Testis (tissue), 3 donors: ENCODE results near the gene KLHL29. TPM values are rescaled to one million over a fixed set of nuclear protein-coding genes. Genes with fewer than 3 reads are reported as not detected.

ENCODE experiments used
- DNase-seq: peaks from one replicate; pipeline ENCODE4 v3.0.0-alpha.2; 2019
- H3K27ac ChIP-seq, 2 donors: fragments of 200-600 bp; sonication (generic); one replicate each; pipeline ENCODE4 v1.5.1; 2019
- H3K27me3 ChIP-seq: fragments of 200-600 bp; sonication (generic); one replicate; pipeline ENCODE4 v1.5.1; 2019
- H3K36me3 ChIP-seq: fragments of 200-600 bp; sonication (generic); one replicate; pipeline ENCODE4 v1.5.1; 2017; ENCODE audit warnings: low read depth; ENCODE audit errors: missing control alignments
- H3K4me1 ChIP-seq: fragments of 200-600 bp; sonication (generic); one replicate; pipeline ENCODE4 v1.5.1; 2019
- H3K4me3 ChIP-seq, 2 donors: fragments of 200-600 bp; sonication (generic); one replicate each; pipeline ENCODE4 v1.5.1; 2017 to 2019
- H3K9me3 ChIP-seq: fragments of 200-600 bp; sonication (generic); one replicate; pipeline ENCODE4 v1.5.1; 2017
- POLR2A ChIP-seq: fragments of 450-650 bp; IDR thresholded peaks from one replicate; pipeline ENCODE4 v1.6.1; 2017; ENCODE audit warnings: antibody characterized with exemption, mild to moderate bottlenecking, moderate library complexity
- WGBS, 2 donors: methylation state at CpG; one replicate each; pipeline ENCODE4 v1.1.5; 2018; 5-methylcytosine and 5-hydroxymethylcytosine counted together
- intact Hi-C: fragments of 100-400 bp; cut with DNase I; formaldehyde crosslinking; loops from one replicate; pipeline ENCODE4 v1.15.1; 2023; ENCODE audit warnings: low total_unique reads
- polyA plus RNA-seq: library from polyadenylated mRNA; stranded (reverse); fragments of 350-450 nt; fragmentation: Illumina TruSeq; extraction: RNeasy Lipid Tissue Mini Kit (QIAGEN cat#74804); gene quantifications from one replicate; pipeline ENCODE4 v1.2.3, GENCODE V29; 2014; ENCODE audit warnings: low read depth, low replicate concordance; ENCODE audit not compliant: insufficient read depth
- total RNA-seq, 2 donors: library from RNA; depleted of rRNA; stranded (reverse); fragments of >200 nt; gene quantifications; one replicate each; pipeline ENCODE4 v1.2.3, GENCODE V29; 2016
- TF ChIP-seq, protein P1 (sequence below), 3 experiments: fragments of 450-650 bp in 2 of 3; fragments of 200-600 bp in 1 of 3; sonication (generic) in 1 of 3; IDR thresholded peaks; one replicate each; pipeline ENCODE4 v1.5.1; 2016 to 2019; ENCODE audit warnings: antibody characterized with exemption in 3 of 3, mild to moderate bottlenecking in 2 of 3, moderate library complexity in 1 of 3

The KLHL29 gene
- total and polyA plus RNA-seq, 3 donors from 2014 or later = 3.3 to 10.9 (median 7.9) TPM

DNA sequence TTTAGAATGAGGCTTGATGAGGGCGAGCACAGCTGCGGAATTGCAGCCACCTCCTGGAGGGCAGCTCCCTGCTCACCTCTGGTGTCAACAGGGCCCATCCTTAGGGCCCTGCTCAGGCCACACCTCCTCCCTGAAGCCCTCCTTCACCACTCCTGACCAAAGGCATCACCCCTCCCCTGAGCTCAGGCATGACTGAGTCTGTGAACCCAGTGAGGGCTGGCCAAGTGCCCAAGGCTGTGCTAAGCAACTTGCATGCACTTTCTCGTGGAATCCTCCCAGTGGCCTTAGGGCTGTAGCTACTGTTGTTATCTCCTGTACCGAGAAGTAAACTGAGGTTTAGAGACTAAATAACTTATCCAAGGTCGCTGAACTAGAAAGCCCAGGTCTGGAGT is 101.7 kb downstream of the KLHL29 start:
- intact Hi-C loops = no loop called here
- no peaks in the 10 kb centered on the region for H3K36me3 ChIP-seq
- no peak overlapping the region for H3K27ac ChIP-seq
- peak; percentile 74 for DNase-seq
- TF ChIP-seq, protein P1, sequence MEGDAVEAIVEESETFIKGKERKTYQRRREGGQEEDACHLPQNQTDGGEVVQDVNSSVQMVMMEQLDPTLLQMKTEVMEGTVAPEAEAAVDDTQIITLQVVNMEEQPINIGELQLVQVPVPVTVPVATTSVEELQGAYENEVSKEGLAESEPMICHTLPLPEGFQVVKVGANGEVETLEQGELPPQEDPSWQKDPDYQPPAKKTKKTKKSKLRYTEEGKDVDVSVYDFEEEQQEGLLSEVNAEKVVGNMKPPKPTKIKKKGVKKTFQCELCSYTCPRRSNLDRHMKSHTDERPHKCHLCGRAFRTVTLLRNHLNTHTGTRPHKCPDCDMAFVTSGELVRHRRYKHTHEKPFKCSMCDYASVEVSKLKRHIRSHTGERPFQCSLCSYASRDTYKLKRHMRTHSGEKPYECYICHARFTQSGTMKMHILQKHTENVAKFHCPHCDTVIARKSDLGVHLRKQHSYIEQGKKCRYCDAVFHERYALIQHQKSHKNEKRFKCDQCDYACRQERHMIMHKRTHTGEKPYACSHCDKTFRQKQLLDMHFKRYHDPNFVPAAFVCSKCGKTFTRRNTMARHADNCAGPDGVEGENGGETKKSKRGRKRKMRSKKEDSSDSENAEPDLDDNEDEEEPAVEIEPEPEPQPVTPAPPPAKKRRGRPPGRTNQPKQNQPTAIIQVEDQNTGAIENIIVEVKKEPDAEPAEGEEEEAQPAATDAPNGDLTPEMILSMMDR (IDR thresholded peaks at IDR 0.05) = no peak
- no peak for TF ChIP-seq POLR2A
- H3K4me3 ChIP-seq = no peak overlapping the region
- no peaks in the 10 kb centered on the region for H3K9me3 ChIP-seq
- H3K4me1 ChIP-seq = no peaks in the 10 kb centered on the region
- WGBS, 2 donors = 66 to 74% methylated on average over 3 to 5 of the region's 5 CpGs
- H3K27me3 ChIP-seq = no peaks in the 10 kb centered on the region

DNA sequence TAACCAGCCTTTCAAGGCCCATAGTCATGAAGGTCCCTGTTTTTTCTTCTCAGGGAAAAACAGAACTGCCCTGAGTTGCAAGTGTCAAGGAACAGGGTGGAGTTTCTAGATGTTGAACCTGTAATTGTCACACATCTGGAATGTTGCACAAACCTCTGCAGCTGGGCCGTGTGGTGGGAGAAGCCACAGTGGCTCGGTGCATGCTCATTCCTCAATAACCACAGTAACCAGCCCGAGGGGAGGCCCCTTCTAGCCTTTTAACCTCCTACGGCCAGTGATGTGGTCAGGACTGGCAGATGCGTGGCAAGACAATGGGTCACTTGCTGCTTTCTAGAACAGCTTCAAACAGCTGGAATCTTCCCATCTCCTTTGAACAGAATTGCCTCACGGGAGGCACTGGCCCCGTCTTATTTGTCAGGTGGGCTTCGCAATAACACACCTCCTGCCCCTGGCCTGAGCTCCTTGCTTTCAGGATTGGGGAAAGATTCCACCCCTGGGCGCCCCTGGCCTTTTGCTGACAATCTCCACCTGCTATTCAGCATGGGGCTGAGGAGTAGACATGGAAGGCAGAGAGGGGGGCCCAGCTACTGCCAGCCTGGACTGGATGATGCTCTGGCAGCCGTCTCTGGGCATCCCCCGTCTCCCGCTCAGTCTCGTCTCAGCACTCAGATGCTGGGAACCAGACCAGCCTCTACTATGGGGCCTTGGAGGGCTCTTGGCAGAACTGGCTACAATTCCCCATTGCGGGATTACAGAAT is 102.9 kb downstream of the KLHL29 start:
- H3K4me1 ChIP-seq = peaks cover 6% of the 10 kb centered on the region
- intact Hi-C loops = no loop called here
- H3K4me3 ChIP-seq = no peak overlapping the region
- 92% methylated on average over 14 of the region's 14 CpGs for WGBS, 2 donors
- no peak for DNase-seq
- no peaks in the 10 kb centered on the region for H3K36me3 ChIP-seq
- H3K9me3 ChIP-seq = no peaks in the 10 kb centered on the region
- H3K27me3 ChIP-seq = no peaks in the 10 kb centered on the region
- no peak overlapping the region for H3K27ac ChIP-seq
- TF ChIP-seq, protein P1 (IDR thresholded peaks at IDR 0.05) = no peak
- TF ChIP-seq POLR2A = no peak

DNA sequence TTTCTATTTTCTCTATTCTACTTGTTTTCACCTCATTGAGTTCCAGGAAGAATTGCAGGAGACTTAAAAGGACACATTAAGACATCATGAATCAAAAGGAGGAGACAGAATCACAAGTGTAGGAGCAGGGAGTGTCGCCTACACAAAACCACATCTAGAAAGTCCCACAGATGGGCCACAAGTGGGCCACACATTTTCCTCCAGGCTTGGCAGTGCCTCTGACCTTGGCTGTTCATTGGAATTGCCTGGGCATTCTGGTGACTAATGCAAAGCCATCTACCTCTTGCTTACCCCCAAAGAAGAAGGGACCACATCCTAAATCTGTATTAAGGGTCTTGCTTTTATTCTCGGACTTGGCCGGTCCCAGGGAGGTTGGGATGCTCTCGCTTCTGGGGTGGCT is 103.6 kb downstream of the KLHL29 start:
- no peak overlapping the region for H3K27ac ChIP-seq
- H3K9me3 ChIP-seq = no peaks in the 10 kb centered on the region
- WGBS, 2 donors = 84 to 86% methylated on average over 4 of the region's 4 CpGs
- no peak overlapping the region for H3K4me3 ChIP-seq
- no peak for DNase-seq
- intact Hi-C loops = no loop called here
- TF ChIP-seq, protein P1 (IDR thresholded peaks at IDR 0.05) = no peak
- no peak for TF ChIP-seq POLR2A
- no peaks in the 10 kb centered on the region for H3K36me3 ChIP-seq
- no peaks in the 10 kb centered on the region for H3K27me3 ChIP-seq
- peaks cover 7% of the 10 kb centered on the region for H3K4me1 ChIP-seq

DNA sequence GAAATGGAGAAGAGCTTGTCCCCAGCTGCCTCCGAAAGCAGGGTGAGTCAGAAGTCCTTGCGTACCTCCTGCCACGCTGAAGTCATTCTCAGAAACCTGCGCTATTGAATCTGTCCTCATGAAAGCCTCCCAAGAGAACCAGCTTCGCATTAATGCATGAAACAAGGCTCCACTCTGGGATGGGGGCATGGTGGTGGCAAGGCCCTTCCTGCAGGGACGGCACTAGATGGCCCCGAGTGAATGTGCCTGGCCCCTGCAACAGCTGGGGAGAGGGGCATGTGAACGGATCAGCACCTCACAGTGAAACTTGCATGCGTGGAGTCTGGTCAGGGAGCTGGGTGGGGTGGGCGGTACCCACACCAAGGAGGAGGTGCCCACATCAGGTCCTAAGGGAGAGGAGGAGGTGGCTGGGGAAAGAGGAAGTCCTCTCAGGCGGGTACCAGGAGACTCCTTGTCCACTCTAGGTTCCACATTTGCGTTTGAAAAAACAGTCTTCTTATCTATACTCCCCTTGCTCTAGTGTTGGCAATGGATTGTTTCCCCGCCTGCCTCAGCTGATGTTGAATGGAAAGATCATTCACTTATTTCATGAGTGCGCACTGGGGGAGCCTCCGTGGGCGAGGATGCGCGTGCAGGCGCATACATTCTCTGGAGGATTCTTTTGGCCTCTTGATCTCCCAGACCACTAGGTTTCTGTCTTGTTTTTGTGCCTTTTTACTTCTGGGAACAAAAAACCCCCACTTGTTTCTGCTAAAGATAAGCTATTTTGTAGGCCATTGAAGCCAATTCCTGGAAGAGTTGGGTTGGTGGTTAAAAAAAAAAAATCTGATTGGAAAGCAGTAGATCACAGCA is 104.7 kb downstream of the KLHL29 start:
- no peak overlapping the region for H3K4me3 ChIP-seq
- no peaks in the 10 kb centered on the region for H3K9me3 ChIP-seq
- peaks cover 7% of the 10 kb centered on the region for H3K4me1 ChIP-seq
- H3K36me3 ChIP-seq = no peaks in the 10 kb centered on the region
- intact Hi-C loops = no loop called here
- no peak for DNase-seq
- TF ChIP-seq, protein P1 (IDR thresholded peaks at IDR 0.05) = no peak
- TF ChIP-seq POLR2A = no peak
- no peaks in the 10 kb centered on the region for H3K27me3 ChIP-seq
- H3K27ac ChIP-seq = no peak overlapping the region
- 86 to 87% methylated on average over 18 to 19 of the region's 19 CpGs for WGBS, 2 donors
